HG02970 (cell line): ENCODE results near the gene SMCO2.
"Not testable (repeated sequence)": the region's sequence is repeated elsewhere in the genome, so short reads cannot be mapped to it uniquely, and the experiment has no call there.

Source experiments
- ATAC-seq: cut with Tn5 transposase; IDR thresholded peaks from one replicate; pipeline ENCODE4 v1.9.1; 2021; ENCODE audit warnings: mild to moderate bottlenecking, moderate library complexity, moderate number of reproducible peaks; ENCODE audit not compliant: unreplicated experiment, low FRiP score

Gene SMCO2

GRCh38 chr12:27523642-27524493 lies 77.3 kb downstream of the SMCO2 start, which contains the start of gene PPFIBP1:
PPFIBP1 (plus strand) TSS chr12:27524206; CDS start chr12:27633397, 109,191 bp downstream.
- ATAC-seq, result peak; percentile 96

- no peak for ATAC-seq
These were observed 77.9 kb downstream of the SMCO2 start for GRCh38 chr12:27524494-27524835.

- no peak for ATAC-seq
These were observed 78.6 kb downstream of the SMCO2 start for GRCh38 chr12:27524839-27525753.

DNA sequence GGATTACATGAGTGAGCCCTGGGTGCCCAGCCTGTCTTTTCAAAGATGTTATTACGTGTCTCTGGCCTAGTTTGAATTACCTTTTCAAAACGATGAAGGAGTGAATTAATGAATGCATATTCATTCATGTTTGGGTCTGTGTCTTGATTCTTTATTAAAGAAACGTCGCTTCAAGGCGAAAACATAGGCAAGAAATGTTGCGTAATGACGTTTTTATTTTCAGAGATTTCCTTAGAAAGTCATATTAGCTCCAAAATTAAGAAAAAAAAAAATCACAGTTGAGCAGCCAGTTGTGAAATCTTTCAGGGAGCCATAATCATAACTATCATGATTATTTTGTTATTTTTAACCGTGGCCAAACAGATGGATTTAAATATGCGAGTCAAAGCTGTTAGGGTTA lies 81.0 kb downstream of the SMCO2 start:
- no peak for ATAC-seq

GRCh38 chr12:27528788-27529187 lies 82.3 kb downstream of the SMCO2 start:
- no peak for ATAC-seq

GRCh38 chr12:27530157-27530922 lies 83.8 kb downstream of the SMCO2 start:
- no peak for ATAC-seq

DNA sequence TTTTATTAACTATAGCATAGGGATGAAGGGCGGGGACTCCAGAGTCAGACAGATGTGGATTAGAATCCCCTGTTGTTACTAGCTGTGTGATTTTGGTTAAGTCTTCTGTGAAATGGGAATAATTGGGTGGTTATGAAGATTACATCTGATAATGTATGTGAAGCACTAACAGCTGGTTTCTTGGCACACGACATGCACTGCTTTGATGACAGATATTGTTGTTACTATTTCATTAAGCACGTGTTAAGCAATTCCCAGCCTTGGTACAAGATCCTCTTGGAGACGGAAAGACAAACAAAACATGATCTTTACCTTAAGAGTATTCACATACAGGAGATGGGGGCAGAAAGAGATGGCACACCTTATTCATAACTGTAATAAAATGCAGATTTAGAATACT lies 85.4 kb downstream of the SMCO2 start:
- no peak for ATAC-seq

GRCh38 chr12:27534060-27534764 lies 87.7 kb downstream of the SMCO2 start:
- no peak for ATAC-seq

DNA sequence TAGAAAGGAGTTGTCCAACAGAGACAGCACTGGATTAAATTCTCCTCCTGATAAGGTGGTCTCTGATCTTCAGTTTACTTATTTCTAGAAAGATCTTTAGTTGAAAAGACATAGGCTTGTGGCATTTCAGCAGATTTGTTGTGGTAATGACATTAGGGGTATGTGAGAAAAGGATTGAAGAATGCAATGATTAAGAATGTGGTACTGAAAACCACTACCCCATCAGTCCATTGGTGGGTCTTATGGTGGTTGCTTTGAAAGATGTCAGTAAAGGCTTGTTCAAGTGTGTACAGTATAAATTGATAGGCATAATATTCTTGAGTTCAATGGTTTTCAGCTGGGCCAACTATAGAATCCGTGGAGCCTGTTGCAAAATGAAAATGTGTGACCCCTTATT lies 88.2 kb downstream of the SMCO2 start:
- no peak for ATAC-seq

- no peak for ATAC-seq
These were observed 88.8 kb downstream of the SMCO2 start for GRCh38 chr12:27535318-27535717.

DNA sequence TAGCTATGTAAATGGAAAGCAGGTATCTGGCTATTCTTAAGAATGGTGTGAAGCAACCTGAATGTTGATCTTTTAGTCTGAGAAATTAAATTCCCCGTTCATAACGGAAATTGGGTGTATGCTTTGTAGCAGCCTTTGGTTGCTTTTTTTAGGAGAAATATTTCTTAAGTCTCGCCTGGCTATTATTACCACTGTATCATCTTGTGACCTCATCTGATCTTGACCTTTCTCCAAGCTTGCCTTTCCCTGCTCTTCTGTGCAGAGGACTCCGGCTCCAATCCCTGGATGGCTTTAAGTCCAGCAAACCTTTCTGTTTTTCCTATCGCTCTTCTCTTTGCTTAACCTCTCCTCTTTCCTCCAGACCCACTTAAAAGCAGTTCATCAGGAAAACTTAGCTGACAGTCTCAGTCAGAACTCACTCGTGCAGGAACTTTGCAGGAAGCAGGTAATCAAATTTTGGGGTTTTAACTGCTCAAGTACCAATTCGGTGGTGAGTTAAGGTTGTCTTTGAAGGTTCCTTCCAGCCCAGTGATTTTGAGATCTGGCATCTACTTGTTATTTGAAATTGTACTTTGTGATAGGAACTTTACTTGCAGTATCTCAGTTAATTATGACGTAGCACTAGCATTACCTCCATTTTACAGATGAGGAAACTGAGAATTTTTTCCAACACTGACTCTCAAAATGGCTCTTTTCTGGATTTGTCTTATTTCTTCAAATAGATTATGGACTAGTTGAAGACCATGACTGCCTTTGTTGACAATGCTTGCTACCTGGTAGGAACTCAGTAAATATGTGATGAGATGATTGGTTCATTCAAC lies 91.5 kb downstream of the SMCO2 start:
- no peak for ATAC-seq

- no peak for ATAC-seq
These were observed 92.7 kb downstream of the SMCO2 start for GRCh38 chr12:27539191-27539631.

GRCh38 chr12:27541031-27541719 lies 94.6 kb downstream of the SMCO2 start:
- ATAC-seq, result no peak

DNA sequence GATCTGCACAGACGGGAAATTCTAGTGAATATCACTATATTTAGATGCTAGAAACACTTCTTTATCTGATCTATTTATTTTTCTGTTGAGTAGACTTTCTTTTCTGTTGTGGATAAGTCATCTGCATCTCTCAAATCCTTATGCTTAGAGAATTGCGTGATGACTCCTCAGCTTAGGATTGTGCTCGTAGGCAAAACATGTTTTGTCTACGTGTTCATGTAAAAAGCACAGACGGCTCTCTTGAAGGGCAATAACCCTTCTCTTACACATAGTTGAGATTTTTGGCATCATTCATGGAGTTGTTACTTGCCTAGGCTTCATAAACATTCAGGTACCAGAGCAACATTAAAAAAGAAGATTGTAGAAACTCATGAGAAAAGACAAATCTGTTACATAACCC lies 96.1 kb downstream of the SMCO2 start:
- ATAC-seq, result no peak

GRCh38 chr12:27544858-27545257 lies 98.3 kb downstream of the SMCO2 start:
- not testable (repeated sequence) for ATAC-seq

- ATAC-seq, result no peak
These were observed 99.1 kb downstream of the SMCO2 start for GRCh38 chr12:27545665-27546064.

DNA sequence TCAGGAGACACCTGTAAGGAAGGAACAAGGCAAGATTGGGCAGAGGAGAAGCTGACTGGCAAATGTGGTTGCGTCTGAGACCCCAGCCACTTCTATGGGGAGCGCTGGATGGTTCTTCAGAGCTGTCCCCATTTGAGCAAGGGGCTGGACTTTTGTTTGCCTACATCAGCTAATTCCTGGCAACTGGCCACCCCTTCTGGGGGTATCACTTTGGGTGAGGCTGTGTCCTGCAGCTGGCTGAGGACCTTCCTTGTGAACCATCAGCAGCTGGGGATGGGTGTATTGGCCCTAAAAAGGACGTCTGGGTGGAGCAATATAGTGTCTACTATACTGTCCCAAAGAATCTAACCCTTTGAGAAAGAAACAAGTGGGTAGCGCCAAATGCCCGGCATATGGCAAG lies 101.1 kb downstream of the SMCO2 start:
- no peak for ATAC-seq

DNA sequence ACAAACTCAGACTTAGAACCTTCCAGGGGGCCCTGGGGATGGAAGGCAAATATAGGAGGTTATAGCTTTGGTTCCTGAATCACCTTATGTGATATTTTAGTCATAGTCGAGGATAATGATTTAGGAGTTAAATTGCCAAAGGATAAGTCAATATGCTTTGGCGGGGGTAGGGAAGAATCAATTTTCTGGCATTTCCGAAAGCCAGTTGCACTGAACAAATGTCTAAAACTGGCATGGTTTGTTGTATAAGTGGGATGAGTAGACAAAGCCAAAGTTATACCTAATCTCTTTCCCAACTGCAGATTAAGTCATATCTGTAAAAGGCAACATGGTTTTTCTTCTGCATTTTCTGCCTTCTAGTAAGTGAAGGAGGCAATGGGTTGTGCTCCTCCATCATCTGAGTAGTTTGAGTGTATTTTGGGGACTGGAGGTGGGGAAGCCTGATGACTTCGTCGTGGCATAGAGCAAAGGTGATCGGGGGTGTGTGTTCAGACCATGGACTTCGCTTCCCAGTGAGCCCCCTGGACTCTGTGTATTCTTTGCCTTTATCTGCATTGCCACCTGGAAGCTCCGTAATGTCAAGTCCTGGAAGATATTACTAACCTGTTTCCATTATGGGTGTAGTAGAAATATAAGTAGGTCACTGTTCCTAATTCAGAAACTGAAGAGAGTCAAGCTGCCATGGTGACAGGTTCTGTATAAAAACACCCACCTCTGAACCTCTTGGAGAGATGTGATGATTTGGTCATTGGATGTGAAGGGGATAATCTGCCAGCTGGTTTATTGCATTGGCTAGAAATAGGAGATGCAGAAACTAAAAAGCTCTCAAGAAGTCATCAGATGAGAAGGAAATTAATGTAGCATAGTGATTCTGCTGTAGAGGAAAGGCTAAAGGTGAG lies 102.0 kb downstream of the SMCO2 start:
- ATAC-seq, result no peak
